K562 (cell line): Measurements from ENCODE around the gene CHMP2A. TPM values are rescaled to one million over a fixed set of nuclear protein-coding genes. Genes with fewer than 3 reads are reported as not detected.

Source experiments
- ARID2 ChIP-seq: fragments of 450-650 bp; IDR thresholded peaks from 2 replicates; pipeline ENCODE4 v1.6.1; 2017; ENCODE audit warnings: antibody characterized with exemption, mild to moderate bottlenecking
- ETS2 ChIP-seq: IDR thresholded peaks from 2 replicates; pipeline ENCODE4 v1.6.1; 2016; ENCODE audit warnings: borderline replicate concordance, missing genetic modification characterization, mild to moderate bottlenecking, moderate library complexity, missing compliant biosample characterization; ENCODE audit not compliant: poor library complexity, severe bottlenecking
- GATA2 ChIP-seq: sonication (generic); formaldehyde crosslinking; IDR thresholded peaks from 2 replicates; pipeline ENCODE4 v1.4.0; 2020; ENCODE audit warnings: mild to moderate bottlenecking, missing genetic modification reagents
- HMG20A ChIP-seq: fragments of 450-650 bp; formaldehyde crosslinking; conservative IDR thresholded peaks from 2 replicates; pipeline ENCODE4 v1.4.0; 2020; ENCODE audit warnings: mild to moderate bottlenecking, mixed read lengths
- KAT2B ChIP-seq: IDR thresholded peaks from one replicate; pipeline ENCODE4 v1.6.1; 2012; ENCODE audit warnings: low read depth, mild to moderate bottlenecking, control low read depth, inconsistent platforms, low read length, moderate library complexity
- KAT8 ChIP-seq: fragments of 450-650 bp; IDR thresholded peaks from 2 replicates; pipeline ENCODE4 v1.6.1; 2016; ENCODE audit warnings: low read depth, mild to moderate bottlenecking
- KDM1A ChIP-seq, 2 experiments: fragments of 450-650 bp; IDR thresholded peaks; 2 replicates each; pipeline ENCODE4 v1.6.1; 2016; ENCODE audit warnings: mild to moderate bottlenecking in 2 of 2
- KDM2B ChIP-seq: fragments of 250-450 bp; sonication (Bioruptor Pico); IDR thresholded peaks from 2 replicates; pipeline ENCODE4 v1.8.0; 2021; ENCODE audit warnings: mild to moderate bottlenecking, moderate library complexity
- KLF16 ChIP-seq: IDR thresholded peaks from 2 replicates; pipeline ENCODE4 v1.6.1; 2016; ENCODE audit warnings: antibody characterized with exemption
- MAFF ChIP-seq: IDR thresholded peaks from 2 replicates; pipeline ENCODE4 v1.6.1; 2012; ENCODE audit warnings: low read length, improper control_type of control experiment
- MCM5 ChIP-seq: fragments of 450-650 bp; IDR thresholded peaks from 2 replicates; pipeline ENCODE4 v1.6.1; 2016; ENCODE audit warnings: low read depth
- MED1 ChIP-seq: sonication (generic); formaldehyde crosslinking; IDR thresholded peaks from 2 replicates; pipeline ENCODE4 v1.8.1; 2023; ENCODE audit warnings: missing genetic modification reagents, borderline replicate concordance
- NCOA4 ChIP-seq: fragments of 450-650 bp; IDR thresholded peaks from 2 replicates; pipeline ENCODE4 v1.6.1; 2018; ENCODE audit warnings: mild to moderate bottlenecking; ENCODE audit not compliant: partially characterized antibody
- NR1H2 ChIP-seq: sonication (generic); formaldehyde crosslinking; IDR thresholded peaks from 2 replicates; pipeline ENCODE4 v1.4.0; 2020; ENCODE audit warnings: mild to moderate bottlenecking, missing genetic modification reagents
- OTX1 ChIP-seq: fragments of 450-650 bp; formaldehyde crosslinking; IDR thresholded peaks from 2 replicates; pipeline ENCODE4 v1.4.0; 2022; ENCODE audit warnings: mild to moderate bottlenecking
- POLR2B ChIP-seq: fragments of 450-650 bp; IDR thresholded peaks from 2 replicates; pipeline ENCODE4 v1.6.1; 2018; ENCODE audit warnings: low read depth; ENCODE audit not compliant: partially characterized antibody
- POLR2H ChIP-seq: IDR thresholded peaks from 2 replicates; pipeline ENCODE4 v1.6.1; 2016; ENCODE audit warnings: missing genetic modification characterization, low read depth, mild to moderate bottlenecking, control low read depth, missing compliant biosample characterization, moderate library complexity
- PURB ChIP-seq: sonication (generic); formaldehyde crosslinking; IDR thresholded peaks from 2 replicates; pipeline ENCODE4 v1.9.0; 2021; ENCODE audit warnings: low read depth, mild to moderate bottlenecking, missing genetic modification reagents
- SP2 ChIP-seq: IDR thresholded peaks from 2 replicates; pipeline ENCODE4 v1.6.1; 2011; ENCODE audit warnings: mild to moderate bottlenecking, low read depth, low read length, moderate library complexity; ENCODE audit not compliant: poor library complexity, severe bottlenecking; ENCODE audit errors: extremely low read depth
- TSC22D4 ChIP-seq: fragments of 450-650 bp; IDR thresholded peaks from 2 replicates; pipeline ENCODE4 v1.6.1; 2016; ENCODE audit warnings: missing genetic modification characterization, missing biosample characterization, control low read depth
- ZNF133 ChIP-seq: fragments of 250-450 bp; sonication (Bioruptor Pico); IDR thresholded peaks from 2 replicates; pipeline ENCODE4 v1.4.0; 2020; ENCODE audit warnings: mild to moderate bottlenecking
- ZNF239 ChIP-seq: fragments of 250-450 bp; sonication (Bioruptor Pico); IDR thresholded peaks from 2 replicates; pipeline ENCODE4 v1.4.0; 2020; ENCODE audit warnings: mild to moderate bottlenecking
- ZNF668 ChIP-seq: fragments of 250-450 bp; sonication (Bioruptor Pico); IDR thresholded peaks from 2 replicates; pipeline ENCODE4 v1.8.0; 2022; ENCODE audit warnings: mild to moderate bottlenecking, inconsistent platforms
- polyA plus RNA-seq, 8 experiments: library from polyadenylated mRNA; depleted of rRNA in 4 of 8; stranded (reverse) in 5 of 8; unstranded in 3 of 8; fragments of >200 nt; fragmentation: Nextera tagmentation in 2 of 8; fragmentation: Illumina TruSeq in 1 of 8; extraction: Ambion mirVana in 2 of 8; extraction: Trizol in 1 of 8; gene quantifications; 2 replicates each; pipeline versions ENCODE4 v1.2.1 to v1.2.3, GENCODE V29; 2011 to 2014; ENCODE audit warnings: inconsistent platforms in 1 of 8, missing spikeins in 1 of 8
- total RNA-seq, 7 experiments: library from RNA; depleted of rRNA in 6 of 7; stranded (reverse); fragments of >200 nt in 6 of 7; fragmentation: Illumina TruSeq in 2 of 7; extraction: Trizol in 2 of 7; gene quantifications; 2 replicates each; pipeline versions ENCODE4 v1.2.1 to v1.2.3, GENCODE V29; 2011 to 2021; ENCODE audit warnings: low replicate concordance in 1 of 7
- TF ChIP-seq, protein P1 (sequence below): fragments of 250-450 bp; sonication (Bioruptor Pico); IDR thresholded peaks from 2 replicates; pipeline ENCODE4 v1.4.0; 2020; ENCODE audit warnings: borderline replicate concordance
- TF ChIP-seq, protein P2 (sequence below), 2 experiments: fragments of 200-800 bp in 1 of 2; sonication (Bioruptor generic) in 1 of 2; sonication (generic) in 1 of 2; formaldehyde crosslinking in 1 of 2; IDR thresholded peaks in 1 of 2; conservative IDR thresholded peaks in 1 of 2; 2 replicates each; pipeline versions ENCODE4 v1.5.0 to v1.6.1; 2016 to 2020; ENCODE audit warnings: missing compliant biosample characterization in 1 of 2, missing genetic modification characterization in 1 of 2, missing genetic modification reagents in 1 of 2
- TF ChIP-seq, protein P3 (sequence below): sonication (generic); formaldehyde crosslinking; IDR thresholded peaks from 2 replicates; pipeline ENCODE4 v1.8.0; 2022; ENCODE audit warnings: mild to moderate bottlenecking, missing genetic modification reagents

Gene CHMP2A
- total and polyA plus RNA-seq, 9 of the 15 experiments (the other 6 are each of a cell fraction or from before 2014, with no cell fraction given) = 57.6 to 159 (median 87.2) TPM

DNA sequence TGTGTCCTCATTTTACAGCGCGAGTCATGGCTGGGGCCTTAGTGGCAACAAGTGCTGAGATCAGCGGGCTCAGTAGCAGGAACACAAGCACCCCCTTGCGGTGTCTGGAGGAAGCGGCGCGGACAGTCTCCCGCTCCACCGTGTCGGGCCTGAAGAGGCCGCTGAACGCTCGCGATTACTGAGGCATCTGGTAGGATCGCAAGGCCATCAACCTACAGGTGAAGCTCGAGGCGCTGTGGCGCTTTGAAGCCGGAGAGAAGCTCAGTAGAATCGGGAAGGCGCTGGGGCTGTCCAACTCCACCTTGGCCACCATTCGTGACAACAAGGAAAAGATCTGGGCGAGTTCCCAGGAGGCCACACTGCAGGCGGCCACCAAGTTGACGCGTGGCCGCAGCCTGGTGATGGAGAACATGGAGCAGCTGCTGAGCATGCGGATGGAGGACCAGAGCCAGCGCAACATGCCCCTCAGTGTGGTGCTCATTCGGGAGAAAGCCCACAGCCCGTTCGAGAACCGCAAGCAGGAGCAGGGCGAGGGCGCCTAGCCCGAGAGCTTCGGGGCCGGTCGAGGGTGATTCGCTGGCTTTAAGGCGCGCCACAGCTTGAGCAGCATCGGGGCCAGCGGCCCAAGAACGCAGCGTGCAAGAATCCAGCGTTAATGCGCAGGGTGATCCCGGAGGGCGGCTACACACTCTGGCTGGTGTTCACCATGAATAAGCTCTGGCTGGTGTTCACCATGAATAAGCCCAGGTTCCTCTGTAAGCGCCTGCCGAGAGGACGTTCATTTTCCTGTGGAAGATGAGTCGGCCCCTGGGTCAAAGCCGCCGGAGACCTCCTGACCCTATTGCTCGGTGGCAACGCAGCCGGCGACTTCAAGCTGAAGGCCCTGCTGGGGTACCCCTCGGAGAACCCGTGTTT is 26.6 kb upstream of the CHMP2A start (continued):
- TF ChIP-seq KAT2B = no peak
- TF ChIP-seq NR1H2 (CRISPR knock-in tag) = 0 out of 2 replicates have a peak, but pooled peaks have one; percentile 73
- TF ChIP-seq, protein P1, sequence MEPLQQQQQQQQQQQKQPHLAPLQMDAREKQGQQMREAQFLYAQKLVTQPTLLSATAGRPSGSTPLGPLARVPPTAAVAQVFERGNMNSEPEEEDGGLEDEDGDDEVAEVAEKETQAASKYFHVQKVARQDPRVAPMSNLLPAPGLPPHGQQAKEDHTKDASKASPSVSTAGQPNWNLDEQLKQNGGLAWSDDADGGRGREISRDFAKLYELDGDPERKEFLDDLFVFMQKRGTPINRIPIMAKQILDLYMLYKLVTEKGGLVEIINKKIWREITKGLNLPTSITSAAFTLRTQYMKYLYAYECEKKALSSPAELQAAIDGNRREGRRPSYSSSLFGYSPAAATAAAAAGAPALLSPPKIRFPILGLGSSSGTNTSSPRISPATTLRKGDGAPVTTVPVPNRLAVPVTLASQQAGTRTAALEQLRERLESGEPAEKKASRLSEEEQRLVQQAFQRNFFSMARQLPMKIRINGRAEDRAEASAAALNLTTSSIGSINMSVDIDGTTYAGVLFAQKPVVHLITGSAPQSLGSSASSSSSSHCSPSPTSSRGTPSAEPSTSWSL (CRISPR knock-in tag) = no peak
- TF ChIP-seq ZNF133 (CRISPR knock-in tag) = no peak
- no peak for TF ChIP-seq POLR2B
- peak; percentile 74 for TF ChIP-seq MAFF
- TF ChIP-seq, protein P2, sequence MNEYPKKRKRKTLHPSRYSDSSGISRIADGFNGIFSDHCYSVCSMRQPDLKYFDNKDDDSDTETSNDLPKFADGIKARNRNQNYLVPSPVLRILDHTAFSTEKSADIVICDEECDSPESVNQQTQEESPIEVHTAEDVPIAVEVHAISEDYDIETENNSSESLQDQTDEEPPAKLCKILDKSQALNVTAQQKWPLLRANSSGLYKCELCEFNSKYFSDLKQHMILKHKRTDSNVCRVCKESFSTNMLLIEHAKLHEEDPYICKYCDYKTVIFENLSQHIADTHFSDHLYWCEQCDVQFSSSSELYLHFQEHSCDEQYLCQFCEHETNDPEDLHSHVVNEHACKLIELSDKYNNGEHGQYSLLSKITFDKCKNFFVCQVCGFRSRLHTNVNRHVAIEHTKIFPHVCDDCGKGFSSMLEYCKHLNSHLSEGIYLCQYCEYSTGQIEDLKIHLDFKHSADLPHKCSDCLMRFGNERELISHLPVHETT (CRISPR knock-in tag; conservative IDR thresholded peaks at IDR 0.05 in 1 of 2, IDR thresholded peaks at IDR 0.05 in 1 of 2) = peak in 1 of 2 experiments; percentile 48; a peak in 1 of 4 replicates
- no peak for TF ChIP-seq KDM1A (IDR thresholded peaks at IDR 0.05)
- no peak for TF ChIP-seq OTX1 (CRISPR knock-in tag)
- TF ChIP-seq ZNF239 = no peak
- TF ChIP-seq PURB (CRISPR knock-in tag) = no peak
- no peak for TF ChIP-seq ETS2 (tag)
- TF ChIP-seq ARID2 = peak; percentile 87
- no peak for TF ChIP-seq ZNF668 (CRISPR knock-in tag)
- peak; percentile 80 for TF ChIP-seq KLF16
- TF ChIP-seq NCOA4 = no peak
- no peak for TF ChIP-seq SP2
- TF ChIP-seq HMG20A (CRISPR knock-in tag) = no peak
- no peak for TF ChIP-seq MED1 (CRISPR knock-in tag)
- TF ChIP-seq POLR2H (tag) = no peak
- no peak for TF ChIP-seq KDM2B (CRISPR knock-in tag)
- TF ChIP-seq, protein P3, sequence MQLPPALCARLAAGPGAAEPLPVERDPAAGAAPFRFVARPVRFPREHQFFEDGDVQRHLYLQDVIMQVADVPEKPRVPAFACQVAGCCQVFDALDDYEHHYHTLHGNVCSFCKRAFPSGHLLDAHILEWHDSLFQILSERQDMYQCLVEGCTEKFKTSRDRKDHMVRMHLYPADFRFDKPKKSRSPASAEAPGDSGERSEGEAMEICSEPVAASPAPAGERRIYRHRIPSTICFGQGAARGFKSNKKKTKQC (CRISPR knock-in tag) = no peak
- TF ChIP-seq MCM5 = no peak
- TF ChIP-seq KAT8 = no peak
- TF ChIP-seq GATA2 (CRISPR knock-in tag) = 0 out of 2 replicates have a peak, but pooled peaks have one; percentile 13
- TF ChIP-seq TSC22D4 (tag) = no peak
